Transverse colon (tissue), 4 donors: Measurements from ENCODE around the gene NUDCD3.

Source experiments
- CTCF ChIP-seq, 5 experiments: fragments of 200-600 bp in 3 of 5; fragments of 450-650 bp in 2 of 5; sonication (generic) in 3 of 5; IDR thresholded peaks; 1 replicate in 2 of 5; 2 replicates in 3 of 5; pipeline ENCODE4 v1.5.1; 2016 to 2017; ENCODE audit warnings: antibody characterized with exemption in 5 of 5, inconsistent platforms in 3 of 5, mild to moderate bottlenecking in 2 of 5, moderate library complexity in 1 of 5
- POLR2A ChIP-seq: fragments of 450-650 bp; IDR thresholded peaks from one replicate; pipeline ENCODE4 v1.6.1; 2016; ENCODE audit warnings: antibody characterized with exemption, mild to moderate bottlenecking, moderate library complexity
- POLR2AphosphoS5 ChIP-seq, 3 donors: sonication (generic); formaldehyde crosslinking; IDR thresholded peaks; one replicate each; pipeline ENCODE4 v1.6.1; 2016; ENCODE audit warnings: antibody characterized with exemption in 3 of 3

- no peak for TF ChIP-seq CTCF (IDR thresholded peaks at IDR 0.05)
- TF ChIP-seq POLR2A, result no peak
- TF ChIP-seq POLR2AphosphoS5 (IDR thresholded peaks at IDR 0.05), result peak in 2 of 3 donors; percentile 65 to 78
These were observed 94.0 kb downstream of the NUDCD3 start for GRCh38 chr7:44396496-44396895.
